ENCODE measurements around the gene RASA2. TPM values are rescaled to one million over a fixed set of nuclear protein-coding genes. Genes with fewer than 3 reads are reported as not detected.

The RASA2 gene
- total and polyA plus RNA-seq, 4 donors: 1.6 to 5.4 (median 4.6) TPM

DNA sequence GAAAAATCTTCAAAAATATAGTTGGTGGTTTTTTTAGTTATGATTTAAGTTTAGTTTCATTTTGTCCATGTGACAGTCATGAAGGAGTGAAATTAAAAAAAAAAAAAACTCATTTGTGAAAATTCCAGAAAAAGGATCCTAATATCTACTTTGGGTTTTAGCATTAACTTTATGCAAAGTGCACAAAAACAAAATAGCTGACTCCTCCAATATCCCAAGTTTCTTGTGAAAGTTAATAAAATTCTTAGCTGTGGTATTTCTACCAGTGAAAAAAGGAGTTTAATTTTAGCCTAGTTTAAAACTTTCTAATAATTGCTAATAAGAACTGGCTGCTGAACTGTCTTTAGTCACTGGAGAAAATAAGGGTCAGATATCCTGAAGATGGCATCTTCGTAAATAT, 40.8 kb upstream of the RASA2 start:
- H3K36me3 ChIP-seq (ENCODE audit: control insufficient read depth in 4 of 4, insufficient read depth in 3 of 4, low read depth in 1 of 4, low read length in 3 of 4): peaks cover 7 to 33% (median 22%) of the 10 kb centered on the region in 4 donors
- H3K9ac ChIP-seq (ENCODE audit: low read depth in 1 of 2, low read length in 2 of 2): no peak overlapping the region
- 96% methylated on average over 1 of the region's 1 CpG for WGBS
- no peak overlapping the region for H3K4me3 ChIP-seq (ENCODE audit: low read depth in 1 of 3, low read length in 3 of 3)
- H3K27me3 ChIP-seq (ENCODE audit: control insufficient read depth in 4 of 4, insufficient read depth in 4 of 4, low read length in 3 of 4): no peaks in the 10 kb centered on the region
- no peaks in the 10 kb centered on the region for H3K4me1 ChIP-seq (ENCODE audit: control insufficient read depth in 4 of 4, insufficient read depth in 4 of 4, low read length in 3 of 4)
- no peaks in the 10 kb centered on the region for H3K9me3 ChIP-seq (ENCODE audit: control insufficient read depth in 4 of 4, low read length in 3 of 4)
- DNase-seq (ENCODE audit: low spot score): no peak
- TF ChIP-seq EGR1 (IDR thresholded peaks at IDR 0.05; ENCODE audit: low read depth in 2 of 2) (no peak), FOXA2 (IDR thresholded peaks at IDR 0.05) (no peak), REST (IDR thresholded peaks at IDR 0.05) (no peak), FOXA1 (IDR thresholded peaks at IDR 0.05) (no peak), YY1 (IDR thresholded peaks at IDR 0.05) (no peak)
- H3K27ac ChIP-seq (ENCODE audit: low read depth in 1 of 2, low read length in 2 of 2): no peak overlapping the region

DNA sequence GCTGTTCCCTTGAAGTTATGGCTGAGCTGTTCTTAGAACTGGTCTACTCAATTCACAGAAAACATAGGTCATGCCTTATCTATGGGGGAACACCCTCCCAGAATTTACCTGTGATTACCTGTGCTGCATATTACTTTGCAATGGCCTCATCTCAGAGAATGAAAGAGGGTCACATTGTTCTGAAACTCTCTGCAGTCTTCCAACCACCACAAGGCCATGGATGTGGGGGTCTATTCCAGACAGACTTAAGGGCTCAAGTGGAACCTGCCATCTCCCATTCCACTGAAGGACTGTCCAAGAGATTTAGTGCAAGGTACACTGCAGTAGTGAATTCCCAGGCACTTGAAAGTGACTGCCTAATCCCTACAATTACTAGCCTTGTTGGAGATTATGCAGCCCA, 40.1 kb upstream of the RASA2 start:
- H3K4me1 ChIP-seq (ENCODE audit: control insufficient read depth in 4 of 4, insufficient read depth in 4 of 4, low read length in 3 of 4): no peaks in the 10 kb centered on the region
- DNase-seq (ENCODE audit: low spot score): no peak
- H3K27ac ChIP-seq (ENCODE audit: low read depth in 1 of 2, low read length in 2 of 2): no peak overlapping the region
- H3K4me3 ChIP-seq (ENCODE audit: low read depth in 1 of 3, low read length in 3 of 3): no peak overlapping the region
- H3K36me3 ChIP-seq (ENCODE audit: control insufficient read depth in 4 of 4, insufficient read depth in 3 of 4, low read depth in 1 of 4, low read length in 3 of 4): peaks cover 7 to 33% (median 22%) of the 10 kb centered on the region in 4 donors
- TF ChIP-seq ZBTB33 (IDR thresholded peaks at IDR 0.05): no peak
- no peak for TF ChIP-seq NR2F2 (IDR thresholded peaks at IDR 0.05)
- TF ChIP-seq EGR1 (IDR thresholded peaks at IDR 0.05; ENCODE audit: low read depth in 2 of 2): no peak
- TF ChIP-seq JUND (IDR thresholded peaks at IDR 0.05): no peak
- no peak overlapping the region for H3K9ac ChIP-seq (ENCODE audit: low read depth in 1 of 2, low read length in 2 of 2)
- H3K9me3 ChIP-seq (ENCODE audit: control insufficient read depth in 4 of 4, low read length in 3 of 4): no peaks in the 10 kb centered on the region
- no peaks in the 10 kb centered on the region for H3K27me3 ChIP-seq (ENCODE audit: control insufficient read depth in 4 of 4, insufficient read depth in 4 of 4, low read length in 3 of 4)

- DNase-seq (ENCODE audit: low spot score): no peak
- 85% methylated on average over 6 of the region's 6 CpGs for WGBS
- H3K27ac ChIP-seq (ENCODE audit: low read depth in 1 of 2, low read length in 2 of 2): no peak overlapping the region
These were observed 39.4 kb upstream of the RASA2 start for GRCh38 chr3:141447383-141447782.

More at GRCh38 chr3:141447383-141447782, 39.4 kb upstream of the RASA2 start:
- Histone ChIP-seq H3K4me1 (ENCODE audit: control insufficient read depth in 4 of 4, insufficient read depth in 4 of 4, low read length in 3 of 4) (no peaks in the 10 kb centered on the region), H3K9ac (ENCODE audit: low read depth in 1 of 2, low read length in 2 of 2) (no peak overlapping the region), H3K9me3 (ENCODE audit: control insufficient read depth in 4 of 4, low read length in 3 of 4) (no peaks in the 10 kb centered on the region), H3K27me3 (ENCODE audit: control insufficient read depth in 4 of 4, insufficient read depth in 4 of 4, low read length in 3 of 4) (no peaks in the 10 kb centered on the region), H3K4me3 (ENCODE audit: low read depth in 1 of 3, low read length in 3 of 3) (no peak overlapping the region), H3K36me3 (ENCODE audit: control insufficient read depth in 4 of 4, insufficient read depth in 3 of 4, low read depth in 1 of 4, low read length in 3 of 4) (peaks cover 7 to 33% (median 22%) of the 10 kb centered on the region in 4 donors)
- TF ChIP-seq NR2F2 (IDR thresholded peaks at IDR 0.05): no peak
- TF ChIP-seq FOXA2 (IDR thresholded peaks at IDR 0.05): no peak
- TF ChIP-seq HNF4A (conservative IDR thresholded peaks at IDR 0.05): no peak
- no peak for TF ChIP-seq SP1 (IDR thresholded peaks at IDR 0.05)
- TF ChIP-seq RAD21 (IDR thresholded peaks at IDR 0.05): no peak
- no peak for TF ChIP-seq TAF1 (conservative IDR thresholded peaks at IDR 0.05)
- TF ChIP-seq MAX (IDR thresholded peaks at IDR 0.05): no peak
- TF ChIP-seq HNF4G (IDR thresholded peaks at IDR 0.05): no peak
